CD4-positive, alpha-beta T cell (primary cell): ENCODE measurements around the gene CSTF3. TPM values are rescaled to one million over a fixed set of nuclear protein-coding genes. Genes with fewer than 3 reads are reported as not detected.

Source experiments
- ATAC-seq: fragments of 200-7000 bp; cut with Tn5 transposase; one replicate; pipeline ENCODE4 v1.10.0; 2022; ENCODE audit warnings: mild to moderate bottlenecking; ENCODE audit not compliant: poor library complexity
- CTCF ChIA-PET: fragments of 350-600 bp; sonication (Branson Sonifier 250); formaldehyde crosslinking; loops from one replicate; lab custom pipeline; 2021; ENCODE audit warnings: antibody characterized with exemption, inconsistent platforms; lab: Charles Lee
- POLR2A ChIA-PET: fragments of 350-600 bp; sonication (Branson Sonifier 250); formaldehyde crosslinking; loops from one replicate; lab custom pipeline; 2021; ENCODE audit warnings: antibody characterized with exemption, inconsistent platforms; lab: Charles Lee
- DNase-seq, 14 experiments: peaks; one replicate each; pipeline ENCODE4 v3.0.0-alpha.2; 2013 to 2020; ENCODE audit warnings: mixed read lengths in 2 of 14
- H3K27ac ChIP-seq, 2 donors: one replicate each; pipeline versions ENCODE4 v1.5.1 to v1.7.0; 2013; ENCODE audit warnings: low read length in 2 of 2, low read depth in 1 of 2, mild to moderate bottlenecking in 1 of 2
- H3K27me3 ChIP-seq, 2 experiments: 1 replicate in 1 of 2; 2 replicates in 1 of 2; pipeline versions ENCODE4 v1.6.1 to v1.7.0; 2013; ENCODE audit warnings: low read length in 2 of 2, control low read depth in 1 of 2, mild to moderate bottlenecking in 1 of 2, moderate library complexity in 1 of 2; ENCODE audit not compliant: insufficient read depth in 2 of 2, control insufficient read depth in 1 of 2
- H3K36me3 ChIP-seq: one replicate; pipeline ENCODE4 v1.6.1; 2013; ENCODE audit warnings: low read length, control low read depth; ENCODE audit not compliant: insufficient read depth
- H3K4me1 ChIP-seq: one replicate; pipeline ENCODE4 v1.6.1; 2013; ENCODE audit warnings: low read length, control low read depth; ENCODE audit not compliant: insufficient read depth
- H3K4me3 ChIP-seq: one replicate; pipeline ENCODE4 v1.5.1; 2013; ENCODE audit warnings: mild to moderate bottlenecking, low read length, moderate library complexity
- H3K9me3 ChIP-seq, 2 experiments: 1 replicate in 1 of 2; 2 replicates in 1 of 2; pipeline versions ENCODE4 v1.6.1 to v1.7.0; 2013; ENCODE audit warnings: low read length in 2 of 2, mild to moderate bottlenecking in 2 of 2, control low read depth in 1 of 2, moderate library complexity in 1 of 2; ENCODE audit not compliant: control insufficient read depth in 1 of 2, insufficient read depth in 1 of 2
- H3K27ac Mint-ChIP-seq: one replicate; pipeline ENCODE4 v1.8.0; 2020; ENCODE audit warnings: mixed read lengths
- H3K27me3 Mint-ChIP-seq: one replicate; pipeline ENCODE4 v1.8.0; 2021; ENCODE audit warnings: mixed read lengths
- H3K36me3 Mint-ChIP-seq: one replicate; pipeline ENCODE4 v1.8.0; 2021; ENCODE audit warnings: low read depth, mixed read lengths
- H3K4me1 Mint-ChIP-seq: one replicate; pipeline ENCODE4 v1.8.0; 2021; ENCODE audit warnings: low read depth, mixed read lengths
- H3K4me3 Mint-ChIP-seq: one replicate; pipeline ENCODE4 v1.8.0; 2020; ENCODE audit warnings: mild to moderate bottlenecking, mixed read lengths
- H3K9me3 Mint-ChIP-seq: one replicate; pipeline ENCODE4 v1.8.0; 2020; ENCODE audit warnings: mixed read lengths
- intact Hi-C, 2 experiments: fragments of 100-400 bp; cut with DNase I in 1 of 2; cut with micrococcal nuclease in 1 of 2; formaldehyde crosslinking; loops; one replicate each; pipeline versions ENCODE4 v1.15.1 to v1.9.0; 2023 to 2025; cut with DNase I, micrococcal nuclease
- total RNA-seq, 174 experiments: library from RNA in 2 of 174; stranded (reverse) in 2 of 174; gene quantifications; one replicate each; pipeline ENCODE4 v1.2.3 and lab custom pipeline; 2021 to 2026
- TF ChIP-seq, protein P1 (sequence below): fragments of 200-600 bp; IDR thresholded peaks from one replicate; pipeline ENCODE4 v1.8.0; 2022; ENCODE audit warnings: antibody characterized with exemption, mild to moderate bottlenecking

CSTF3 gene
- total RNA-seq, 2 experiments from 2014 or later, result 6.4 to 9.9 TPM

DNA sequence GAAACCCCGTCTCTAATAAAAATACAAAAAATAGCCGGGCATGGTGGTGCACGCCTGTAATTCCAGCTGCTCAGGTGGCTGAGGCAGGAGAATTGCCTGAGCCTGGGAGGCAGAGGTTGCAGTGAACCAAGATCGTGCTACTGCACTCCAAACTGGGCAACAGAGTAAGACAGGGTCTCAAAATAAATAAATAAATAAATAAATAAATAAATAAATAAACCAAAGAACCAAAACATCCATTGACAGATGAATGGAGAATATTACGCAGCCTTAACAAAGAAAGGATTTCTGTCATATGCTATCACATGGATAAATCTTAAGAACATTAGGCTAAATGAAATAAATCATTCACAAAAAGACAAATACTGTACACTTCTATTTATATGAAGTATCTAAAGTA, 11.1 kb upstream of the CSTF3 start:
- TF ChIP-seq, protein P1, sequence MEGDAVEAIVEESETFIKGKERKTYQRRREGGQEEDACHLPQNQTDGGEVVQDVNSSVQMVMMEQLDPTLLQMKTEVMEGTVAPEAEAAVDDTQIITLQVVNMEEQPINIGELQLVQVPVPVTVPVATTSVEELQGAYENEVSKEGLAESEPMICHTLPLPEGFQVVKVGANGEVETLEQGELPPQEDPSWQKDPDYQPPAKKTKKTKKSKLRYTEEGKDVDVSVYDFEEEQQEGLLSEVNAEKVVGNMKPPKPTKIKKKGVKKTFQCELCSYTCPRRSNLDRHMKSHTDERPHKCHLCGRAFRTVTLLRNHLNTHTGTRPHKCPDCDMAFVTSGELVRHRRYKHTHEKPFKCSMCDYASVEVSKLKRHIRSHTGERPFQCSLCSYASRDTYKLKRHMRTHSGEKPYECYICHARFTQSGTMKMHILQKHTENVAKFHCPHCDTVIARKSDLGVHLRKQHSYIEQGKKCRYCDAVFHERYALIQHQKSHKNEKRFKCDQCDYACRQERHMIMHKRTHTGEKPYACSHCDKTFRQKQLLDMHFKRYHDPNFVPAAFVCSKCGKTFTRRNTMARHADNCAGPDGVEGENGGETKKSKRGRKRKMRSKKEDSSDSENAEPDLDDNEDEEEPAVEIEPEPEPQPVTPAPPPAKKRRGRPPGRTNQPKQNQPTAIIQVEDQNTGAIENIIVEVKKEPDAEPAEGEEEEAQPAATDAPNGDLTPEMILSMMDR, result no peak
- no peak for ATAC-seq
- H3K36me3 Mint-ChIP-seq, result no peaks in the 10 kb centered on the region
- H3K4me1 Mint-ChIP-seq, result no peaks in the 10 kb centered on the region
- no peak for DNase-seq
- H3K27ac Mint-ChIP-seq, result no peak overlapping the region
- H3K4me1 ChIP-seq, result no peaks in the 10 kb centered on the region
- H3K27me3 Mint-ChIP-seq, result no peaks in the 10 kb centered on the region
- intact Hi-C loops, result no loop called here
- H3K4me3 Mint-ChIP-seq, result no peak overlapping the region
- H3K36me3 ChIP-seq, result no peaks in the 10 kb centered on the region
- H3K9me3 Mint-ChIP-seq, result no peaks in the 10 kb centered on the region
- no peaks in the 10 kb centered on the region for H3K27me3 ChIP-seq
- no peaks in the 10 kb centered on the region for H3K9me3 ChIP-seq
- no peak overlapping the region for H3K27ac ChIP-seq
- ChIA-PET POLR2A (no interaction called here), CTCF (interaction anchor here (1.4 kb wide), 1 partner anchor 147 kb away, joined by 3 read pairs; no protein-coding TSS in a partner anchor)
- H3K4me3 ChIP-seq, result no peak overlapping the region

DNA sequence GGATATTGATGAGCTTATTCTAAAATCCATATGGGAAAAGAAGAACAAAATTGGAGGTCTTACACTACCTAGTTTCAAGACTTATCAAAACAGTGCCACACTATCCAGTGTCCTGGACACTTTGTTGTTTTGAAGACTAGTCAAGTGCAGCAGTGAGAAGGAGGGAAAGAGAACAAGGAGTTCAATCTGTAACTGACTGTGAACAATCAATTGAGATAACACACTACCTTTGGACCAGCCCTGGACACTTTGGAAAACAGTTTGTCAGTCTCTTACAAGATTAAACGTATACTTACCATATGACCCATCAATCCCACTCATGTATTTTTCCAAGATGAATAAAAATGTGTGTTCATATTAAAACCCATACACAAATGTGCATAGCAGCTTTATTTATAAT, 10.0 kb upstream of the CSTF3 start:
- Mint-ChIP-seq H3K4me3 (no peak overlapping the region), H3K27me3 (no peaks in the 10 kb centered on the region), H3K9me3 (no peaks in the 10 kb centered on the region), H3K27ac (no peak overlapping the region), H3K4me1 (no peaks in the 10 kb centered on the region), H3K36me3 (no peaks in the 10 kb centered on the region)
- ATAC-seq (no peak), DNase-seq (no peak)
- POLR2A ChIA-PET, result no interaction called here
- CTCF ChIA-PET, result interaction anchor here (1.4 kb wide), 1 partner anchor 149 kb away, joined by 3 read pairs; no protein-coding TSS in a partner anchor
- intact Hi-C loops, result no loop called here
- no peak overlapping the region for H3K4me3 ChIP-seq
- no peaks in the 10 kb centered on the region for H3K4me1 ChIP-seq
- H3K9me3 ChIP-seq, result no peaks in the 10 kb centered on the region
- H3K27ac ChIP-seq, result no peak overlapping the region
- H3K27me3 ChIP-seq, result no peaks in the 10 kb centered on the region
- no peaks in the 10 kb centered on the region for H3K36me3 ChIP-seq
- TF ChIP-seq, protein P1, result no peak

DNA sequence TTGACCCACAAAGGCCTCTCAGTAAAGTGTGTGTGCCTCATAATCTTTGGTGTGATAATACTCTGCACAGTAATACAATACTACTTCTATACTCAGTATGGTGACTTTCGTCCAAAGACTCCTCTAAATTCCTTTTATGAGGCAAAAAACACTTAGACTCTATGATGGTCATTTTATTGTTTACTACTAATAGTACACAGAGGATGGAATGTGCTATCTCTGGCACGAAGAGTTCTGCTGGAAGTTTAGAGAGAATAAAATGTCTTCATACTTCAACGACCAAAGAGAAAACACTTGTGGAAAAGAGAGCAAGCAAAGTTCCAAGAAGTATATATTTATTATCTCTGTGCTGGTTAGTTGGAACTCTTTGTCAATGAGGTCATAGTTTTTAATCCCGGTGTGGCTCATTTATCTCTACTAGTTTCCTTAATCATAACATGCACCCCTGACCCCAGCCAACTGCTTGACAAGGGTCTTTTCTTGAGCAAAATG, 7.5 kb upstream of the CSTF3 start:
- Histone ChIP-seq H3K4me3 (no peak overlapping the region), H3K27ac (no peak overlapping the region), H3K36me3 (no peaks in the 10 kb centered on the region), H3K27me3 (no peaks in the 10 kb centered on the region), H3K4me1 (no peaks in the 10 kb centered on the region), H3K9me3 (no peaks in the 10 kb centered on the region)
- Mint-ChIP-seq H3K36me3 (no peaks in the 10 kb centered on the region), H3K9me3 (no peaks in the 10 kb centered on the region), H3K4me3 (no peak overlapping the region), H3K27ac (no peak overlapping the region), H3K4me1 (no peaks in the 10 kb centered on the region), H3K27me3 (no peaks in the 10 kb centered on the region)
- ChIA-PET POLR2A (no interaction called here), CTCF (no interaction called here)
- no peak for DNase-seq
- intact Hi-C loops, result loop anchor here (10.0 kb wide), 1 partner anchor 576 kb away; no protein-coding TSS in a partner anchor
- TF ChIP-seq, protein P1, result no peak
- ATAC-seq, result no peak
